Measurements from ENCODE around the gene GPR31.

GRCh38 chr6:167118006-167118405 is 39.8 kb downstream of the GPR31 start:
- TF ChIP-seq EZH2 (IDR thresholded peaks at IDR 0.05; ENCODE audit: low read length, unreplicated experiment) (no peak), CTCF (conservative IDR thresholded peaks at IDR 0.05; ENCODE audit: low read depth, low read length) (no peak)
